Right cardiac atrium (tissue), 5 donors: ENCODE results near the gene MAP1LC3B. TPM values are rescaled to one million over a fixed set of nuclear protein-coding genes. Genes with fewer than 3 reads are reported as not detected.

ENCODE experiments used
- ATAC-seq, 2 donors: fragments of 200-7000 bp; cut with Tn5 transposase; one replicate each; pipeline versions ENCODE4 v1.8.0 to v1.9.1; 2020; ENCODE audit warnings: moderate library complexity in 2 of 2, mild to moderate bottlenecking in 1 of 2
- DNase-seq, 3 donors: peaks; one replicate each; pipeline ENCODE4 v3.0.0-alpha.2; 2020
- H3K27ac ChIP-seq: one replicate; pipeline ENCODE4 v1.5.1; 2013; ENCODE audit warnings: mild to moderate bottlenecking, low read length, control low read depth, moderate library complexity
- H3K27me3 ChIP-seq: one replicate; pipeline ENCODE4 v1.6.1; 2013; ENCODE audit not compliant: control insufficient read depth, insufficient read depth
- H3K4me1 ChIP-seq: one replicate; pipeline ENCODE4 v1.6.1; 2013; ENCODE audit warnings: low read length; ENCODE audit not compliant: control insufficient read depth, insufficient read depth
- H3K4me3 ChIP-seq: one replicate; pipeline ENCODE4 v1.5.1; 2013; ENCODE audit warnings: low read length, control low read depth
- H3K9me3 ChIP-seq: one replicate; pipeline ENCODE4 v1.6.1; 2013; ENCODE audit warnings: low read length; ENCODE audit not compliant: control insufficient read depth
- WGBS: extraction: QIAGEN DNeasy Blood & Tissue Kit; methylation state at CpG from one replicate; pipeline ENCODE4 v1.1.7; 2013; 5-methylcytosine and 5-hydroxymethylcytosine counted together
- intact Hi-C, 4 donors: fragments of 100-400 bp; cut with DNase I; formaldehyde crosslinking; loops; one replicate each; pipeline versions ENCODE4 v1.11.0 to v1.14.0; 2022 to 2023
- polyA plus RNA-seq: library from polyadenylated mRNA; stranded (reverse); fragments of 200-250 nt; gene quantifications from one replicate; pipeline ENCODE4 v1.2.3, GENCODE V29; 2013
- total RNA-seq, 4 donors: library from RNA; stranded (reverse); fragmentation: NEBNext Ultra II Directional; extraction: Animal tissue kit (Norgen Biotek cat#: 25700); gene quantifications; one replicate each; pipeline ENCODE4 v1.2.1, GENCODE V29; 2021
- donor health status: healthy with polysubstance abuse.
- donor health status: DM: no; HTN: yes; CAD: no.
- donor health status: DM: no; HTN: no; CAD: no.
- donor health status: DM: no; HTN: yes; CAD: no; lungs with severe emphysema.
- donor health status: DM: yes; HTN: yes; CAD: no.

MAP1LC3B gene
- total and polyA plus RNA-seq, 5 donors, result 87.7 to 115 (median 108) TPM

DNA sequence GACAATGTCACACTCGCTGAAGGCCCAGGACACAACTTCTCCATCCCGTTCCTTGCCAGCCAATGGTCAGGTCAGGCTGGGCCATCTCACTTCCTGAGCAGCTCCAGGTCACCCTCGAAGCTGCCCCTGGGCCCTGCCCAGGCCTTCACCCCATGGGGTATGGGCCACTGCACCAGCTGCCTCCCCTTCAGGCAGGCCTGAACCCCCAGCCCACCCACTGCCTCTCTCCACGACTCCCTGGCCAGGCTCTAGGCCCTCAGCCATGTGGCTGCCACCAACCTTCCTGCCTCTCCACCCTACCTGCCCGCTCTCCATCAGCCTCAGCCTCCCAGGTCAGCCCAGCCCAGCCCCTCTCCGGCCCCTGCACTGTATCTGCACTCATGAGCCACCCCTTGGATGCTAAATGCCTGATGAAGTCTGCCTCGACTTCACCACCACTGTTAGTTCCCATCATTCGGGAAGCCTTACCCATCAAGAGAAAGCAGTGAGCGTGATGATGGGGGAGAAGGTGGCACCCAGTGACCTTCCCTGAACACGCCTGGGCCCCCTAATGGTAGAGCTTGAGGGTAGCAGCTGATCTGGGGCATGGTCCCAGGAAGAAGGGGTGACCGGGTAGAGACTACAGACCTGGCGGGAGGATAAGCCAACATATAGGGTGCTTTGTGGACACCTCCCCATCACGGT, 44.1 kb upstream of the MAP1LC3B start:
- WGBS, result 95% methylated on average over 13 of the region's 13 CpGs
- peak in 2 of 3 donors; percentile 33 to 38 for DNase-seq
- Histone ChIP-seq H3K4me1 (peaks cover 2% of the 10 kb centered on the region), H3K4me3 (no peak overlapping the region), H3K9me3 (no peaks in the 10 kb centered on the region), H3K27me3 (no peaks in the 10 kb centered on the region), H3K27ac (no peak overlapping the region)
- intact Hi-C loops, result no loop called here
- no peak for ATAC-seq

- intact Hi-C loops, result no loop called here
- H3K27ac ChIP-seq, result no peak overlapping the region
- DNase-seq (peak in 2 of 3 donors; percentile 20 to 27), ATAC-seq (no peak)
- H3K4me3 ChIP-seq, result no peak overlapping the region
- 93% methylated on average over 13 of the region's 13 CpGs for WGBS
- H3K9me3 ChIP-seq, result no peaks in the 10 kb centered on the region
- peaks cover 2% of the 10 kb centered on the region for H3K4me1 ChIP-seq
- no peaks in the 10 kb centered on the region for H3K27me3 ChIP-seq
These were observed 43.4 kb upstream of the MAP1LC3B start for GRCh38 chr16:87348616-87349157.

GRCh38 chr16:87350031-87350430, 42.1 kb upstream of the MAP1LC3B start:
- no peak overlapping the region for H3K4me3 ChIP-seq
- ATAC-seq (no peak), DNase-seq (peak in 1 of 3 donors; percentile 3)
- no peaks in the 10 kb centered on the region for H3K9me3 ChIP-seq
- 86% methylated on average over 8 of the region's 8 CpGs for WGBS
- no peaks in the 10 kb centered on the region for H3K4me1 ChIP-seq
- H3K27ac ChIP-seq, result no peak overlapping the region
- intact Hi-C loops, result no loop called here
- no peaks in the 10 kb centered on the region for H3K27me3 ChIP-seq

GRCh38 chr16:87350681-87351319, 41.3 kb upstream of the MAP1LC3B start:
- ATAC-seq, result peak; percentile 43 to 66
- 58% methylated on average over 23 of the region's 23 CpGs for WGBS
- no peaks in the 10 kb centered on the region for H3K4me1 ChIP-seq
- H3K27me3 ChIP-seq, result no peaks in the 10 kb centered on the region
- no peak overlapping the region for H3K4me3 ChIP-seq
- peak; percentile 46 to 68 (median 58) for DNase-seq
- no peaks in the 10 kb centered on the region for H3K9me3 ChIP-seq
- intact Hi-C loops, result no loop called here
- H3K27ac ChIP-seq, result peak overlapping the region; percentile 0

DNA sequence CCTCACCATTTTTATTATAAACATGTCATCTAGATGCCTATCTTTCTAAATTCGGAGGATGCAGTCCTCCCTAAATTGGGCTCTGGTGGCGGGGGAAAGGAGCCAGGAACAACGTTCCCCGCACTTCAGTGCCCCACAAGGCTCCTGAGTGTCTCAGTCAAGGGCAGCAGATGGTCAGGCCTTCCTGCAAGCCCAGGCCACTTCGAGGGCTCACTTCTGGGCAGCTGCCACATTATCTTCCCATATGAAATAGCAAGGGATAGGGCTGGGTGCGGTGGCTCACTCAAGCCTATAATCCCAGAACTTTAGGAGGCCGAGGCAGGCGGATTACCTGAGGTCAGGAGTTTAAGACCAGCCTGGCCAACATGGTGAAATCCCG, 40.8 kb upstream of the MAP1LC3B start:
- DNase-seq (peak in 1 of 3 donors; percentile 14), ATAC-seq (no peak)
- peaks cover under 1% of the 10 kb centered on the region for H3K4me1 ChIP-seq
- no peaks in the 10 kb centered on the region for H3K27me3 ChIP-seq
- H3K27ac ChIP-seq, result peak overlapping the region; percentile 0
- intact Hi-C loops, result no loop called here
- no peak overlapping the region for H3K4me3 ChIP-seq
- WGBS, result 60% methylated on average over 9 of the region's 9 CpGs
- H3K9me3 ChIP-seq, result no peaks in the 10 kb centered on the region

DNA sequence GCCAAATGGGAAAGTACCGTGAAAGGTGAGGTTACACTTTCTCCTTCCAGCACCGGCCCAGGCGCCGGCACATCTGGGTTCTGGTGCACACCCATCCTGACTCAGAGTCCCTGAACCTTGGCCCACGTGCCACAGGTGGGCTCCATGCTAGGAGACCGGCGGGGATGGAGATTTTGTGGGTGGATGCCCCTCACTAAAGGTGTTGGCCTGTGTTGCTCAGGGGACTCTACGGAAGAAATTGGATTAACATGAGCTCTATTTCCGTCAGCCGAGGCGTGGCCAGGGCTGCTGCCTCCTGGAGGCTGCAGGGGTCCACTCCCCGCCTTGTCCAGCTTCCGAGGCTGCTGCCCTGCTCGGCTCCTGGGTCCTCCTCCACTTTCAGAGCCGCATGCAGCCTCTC, 39.3 kb upstream of the MAP1LC3B start:
- ATAC-seq, result no peak
- H3K9me3 ChIP-seq, result no peaks in the 10 kb centered on the region
- WGBS, result 96% methylated on average over 15 of the region's 15 CpGs
- DNase-seq, result peak in 1 of 3 donors; percentile 40
- H3K4me3 ChIP-seq, result no peak overlapping the region
- H3K4me1 ChIP-seq, result peaks cover 2% of the 10 kb centered on the region
- intact Hi-C loops, result no loop called here
- no peak overlapping the region for H3K27ac ChIP-seq
- no peaks in the 10 kb centered on the region for H3K27me3 ChIP-seq

DNA sequence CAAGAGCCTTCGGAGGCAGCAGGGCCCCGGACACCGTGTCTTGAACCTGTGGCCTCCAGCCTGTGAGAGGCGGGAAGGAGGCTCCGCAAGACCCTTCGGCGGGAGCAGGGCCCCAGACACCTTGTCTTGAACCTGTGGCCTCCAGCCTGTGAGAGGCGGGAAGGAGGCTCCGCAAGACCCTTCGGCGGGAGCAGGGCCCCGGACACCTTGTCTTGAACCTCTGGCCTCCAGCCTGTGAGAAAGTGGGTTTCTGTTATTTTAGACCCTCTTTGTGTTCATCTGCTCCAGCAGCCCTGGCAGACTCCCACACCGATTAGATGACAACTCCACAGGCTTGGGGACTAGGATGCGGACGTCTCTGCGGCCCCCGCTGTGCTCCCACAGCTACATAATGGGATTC, 38.5 kb upstream of the MAP1LC3B start:
- Histone ChIP-seq H3K27ac (no peak overlapping the region), H3K4me1 (peaks cover 2% of the 10 kb centered on the region), H3K27me3 (no peaks in the 10 kb centered on the region), H3K9me3 (no peaks in the 10 kb centered on the region), H3K4me3 (no peak overlapping the region)
- no peak for ATAC-seq
- DNase-seq, result peak in 1 of 3 donors; percentile 41
- intact Hi-C loops, result no loop called here
- WGBS, result 91% methylated on average over 17 of the region's 17 CpGs

DNA sequence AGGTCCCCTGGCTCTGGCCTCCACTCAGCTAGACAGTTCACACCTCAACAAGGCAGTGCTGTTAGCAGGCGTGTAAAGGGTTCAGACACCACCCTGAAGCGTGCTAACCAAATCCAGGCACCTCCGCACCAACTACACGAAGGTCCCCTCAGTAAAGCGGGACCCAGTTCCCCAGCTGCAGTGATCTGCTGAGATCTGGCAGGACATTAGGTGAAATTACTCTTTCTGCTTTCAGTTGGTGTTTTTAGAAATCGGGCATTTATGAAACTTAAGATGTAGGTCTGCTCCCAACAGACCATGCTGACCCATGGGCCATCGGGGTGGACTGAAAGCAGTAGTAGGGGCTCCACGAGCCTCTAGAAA, 35.7 kb upstream of the MAP1LC3B start:
- H3K27ac ChIP-seq, result no peak overlapping the region
- H3K4me1 ChIP-seq, result peaks cover 7% of the 10 kb centered on the region
- 80% methylated on average over 8 of the region's 8 CpGs for WGBS
- intact Hi-C loops, result no loop called here
- no peak overlapping the region for H3K4me3 ChIP-seq
- no peaks in the 10 kb centered on the region for H3K27me3 ChIP-seq
- no peak for DNase-seq
- ATAC-seq, result peak in 1 of 2 donors; percentile 9
- no peaks in the 10 kb centered on the region for H3K9me3 ChIP-seq

GRCh38 chr16:87358250-87358649, 33.9 kb upstream of the MAP1LC3B start:
- Histone ChIP-seq H3K27me3 (no peaks in the 10 kb centered on the region), H3K27ac (no peak overlapping the region), H3K9me3 (no peaks in the 10 kb centered on the region), H3K4me1 (peaks cover 7% of the 10 kb centered on the region), H3K4me3 (no peak overlapping the region)
- no peak for DNase-seq
- intact Hi-C loops, result no loop called here
- ATAC-seq, result no peak
- WGBS, result 94% methylated on average over 17 of the region's 17 CpGs

DNA sequence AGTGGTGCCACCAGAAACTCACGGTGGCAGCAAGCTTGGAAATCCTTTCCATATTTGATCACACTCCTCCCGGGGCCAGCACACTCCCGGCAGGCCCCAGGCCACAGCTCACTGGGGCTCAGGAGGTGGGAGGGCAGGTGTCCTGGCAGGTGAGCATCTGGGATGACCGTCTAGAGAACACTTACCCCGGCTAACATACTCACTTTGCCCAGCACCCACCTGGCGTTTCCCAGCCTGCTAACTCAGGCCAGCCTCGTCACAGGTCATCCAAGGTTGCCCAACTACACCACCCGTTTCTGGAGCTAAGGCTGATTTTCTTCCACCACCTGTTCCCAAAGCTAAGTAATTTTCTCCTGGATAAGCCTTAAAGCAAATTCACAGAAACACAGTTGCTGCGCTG, 33.4 kb upstream of the MAP1LC3B start:
- intact Hi-C loops, result no loop called here
- no peak for ATAC-seq

GRCh38 chr16:87359121-87359520, 33.0 kb upstream of the MAP1LC3B start:
- Histone ChIP-seq H3K4me1 (peaks cover 8% of the 10 kb centered on the region), H3K4me3 (no peak overlapping the region), H3K9me3 (no peaks in the 10 kb centered on the region), H3K27me3 (no peaks in the 10 kb centered on the region), H3K27ac (no peak overlapping the region)
- intact Hi-C loops, result no loop called here
- no peak for ATAC-seq
- 94% methylated on average over 7 of the region's 7 CpGs for WGBS
- DNase-seq, result no peak

More for the DNA sequence above, 33.4 kb upstream of the MAP1LC3B start:
- Histone ChIP-seq H3K4me1 (peaks cover 7% of the 10 kb centered on the region), H3K9me3 (no peaks in the 10 kb centered on the region), H3K27ac (no peak overlapping the region), H3K4me3 (no peak overlapping the region), H3K27me3 (no peaks in the 10 kb centered on the region)
- no peak for DNase-seq
- WGBS, result 85% methylated on average over 9 of the region's 9 CpGs
